CD4-positive, alpha-beta T cell treated with Interleukin-1 beta for 1 hour (primary cell): ENCODE measurements around the gene RBMS1.

Experiments
- DNase-seq, 2 donors: peaks; one replicate each; pipeline ENCODE4 v3.0.0-alpha.2; 2020 to 2022

The RBMS1 gene

GRCh38 chr2:160241251-160242137, 252.1 kb downstream of the RBMS1 start:
- no peak for DNase-seq

DNA sequence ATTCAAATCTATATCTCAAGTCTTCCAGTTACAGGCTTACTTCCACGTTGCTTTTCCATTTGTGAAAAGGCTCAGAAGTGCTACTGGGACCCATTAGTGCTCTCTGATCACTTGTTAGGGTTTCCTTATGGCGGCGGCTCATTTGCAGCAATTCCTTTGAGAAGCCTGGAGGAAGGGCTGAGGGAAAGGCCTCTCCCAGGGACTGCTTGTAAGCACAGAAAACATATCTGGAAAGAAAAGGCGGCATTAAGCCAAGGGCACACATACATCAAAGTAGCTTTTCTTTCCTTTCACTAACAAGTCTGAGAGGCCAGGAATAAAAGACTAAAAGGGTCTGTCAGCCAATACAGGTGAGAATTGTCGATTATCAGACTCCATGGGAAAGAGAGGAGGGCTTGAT, 254.2 kb downstream of the RBMS1 start:
- DNase-seq = no peak

DNA sequence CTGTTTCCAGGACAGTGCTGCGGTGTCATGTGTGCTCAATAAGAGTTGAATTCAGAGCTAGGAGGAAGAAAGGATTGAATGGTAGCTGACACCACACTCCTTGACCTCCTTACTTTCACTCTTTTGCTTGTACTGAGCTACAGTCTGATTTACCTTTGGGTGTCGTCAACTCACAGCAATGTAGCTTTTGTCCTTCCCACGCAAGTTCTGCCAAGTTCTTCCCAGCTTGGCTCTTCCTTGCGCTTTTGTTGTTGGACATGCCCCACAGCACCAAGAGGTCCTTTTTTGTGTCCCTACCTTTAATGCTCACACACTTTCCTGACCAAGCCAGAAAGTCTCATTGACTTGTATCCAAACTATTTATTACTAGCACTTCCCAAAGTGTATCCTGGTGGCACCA, 255.2 kb downstream of the RBMS1 start:
- DNase-seq = no peak

DNA sequence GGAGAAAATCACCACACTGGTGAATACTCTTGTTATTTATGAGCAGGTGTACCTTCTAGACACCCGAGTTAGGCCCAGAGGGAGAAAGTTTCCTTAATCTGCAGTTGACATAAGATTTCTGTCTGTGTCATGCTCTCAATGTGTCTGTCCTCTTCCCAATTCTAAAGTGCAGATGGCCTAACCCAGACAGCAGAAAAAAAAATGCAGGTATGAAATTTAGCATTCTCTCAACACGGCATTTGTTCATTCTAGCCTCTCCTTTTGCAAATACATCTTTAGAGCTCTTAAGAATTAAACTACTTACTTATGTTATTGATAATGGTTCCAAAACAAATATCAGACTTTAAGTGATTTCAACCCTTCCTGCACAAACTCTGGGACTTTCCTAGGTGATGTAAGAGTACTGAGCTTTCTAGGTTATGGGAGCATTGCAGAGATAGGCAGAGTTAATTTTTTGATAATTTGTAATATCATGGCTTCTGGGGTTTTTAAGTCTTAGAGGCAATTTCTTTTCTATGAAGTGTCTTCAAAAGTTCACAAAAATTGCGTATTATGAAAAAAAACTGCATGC, 260.6 kb downstream of the RBMS1 start:
- no peak for DNase-seq

GRCh38 chr2:160229591-160229990, 264.0 kb downstream of the RBMS1 start:
- DNase-seq = no peak

DNA sequence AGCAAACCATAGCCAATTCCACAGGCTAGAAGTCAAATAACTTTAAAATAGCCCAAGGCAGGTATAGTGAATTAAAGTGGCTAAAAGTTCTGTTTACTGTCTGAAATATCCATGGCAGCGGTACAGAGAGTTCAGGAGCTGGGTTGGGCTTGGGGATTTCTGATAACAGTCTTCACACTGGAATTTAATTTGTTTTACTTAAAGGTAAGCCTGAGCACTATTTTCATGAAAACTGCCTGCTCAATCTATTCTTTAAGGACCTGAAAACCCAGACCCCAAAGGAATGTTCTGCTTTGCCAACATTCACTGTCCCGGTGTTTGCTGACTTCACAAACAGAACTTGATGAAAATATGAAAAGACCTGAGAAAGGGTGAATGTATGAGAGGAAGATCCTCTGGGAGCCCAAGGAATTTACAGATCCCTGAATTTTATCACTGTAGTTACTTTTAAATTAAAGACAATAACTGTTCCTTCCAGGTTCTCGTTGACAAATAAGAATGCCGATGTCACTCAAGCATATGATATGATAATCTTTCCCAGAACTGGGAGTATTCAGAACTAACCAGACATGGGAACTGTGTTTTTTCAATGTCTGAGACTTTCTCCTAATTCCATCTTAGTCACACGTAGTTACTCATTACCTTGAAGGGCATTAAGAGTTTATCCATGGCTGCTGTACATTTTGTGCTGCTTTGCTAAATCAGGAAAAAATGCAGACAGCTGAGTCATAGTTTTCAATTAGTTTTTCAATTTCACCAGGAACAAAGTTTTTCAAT, 265.3 kb downstream of the RBMS1 start:
- no peak for DNase-seq

- no peak for DNase-seq
Observed at GRCh38 chr2:160227293-160227915, 266.2 kb downstream of the RBMS1 start.

DNA sequence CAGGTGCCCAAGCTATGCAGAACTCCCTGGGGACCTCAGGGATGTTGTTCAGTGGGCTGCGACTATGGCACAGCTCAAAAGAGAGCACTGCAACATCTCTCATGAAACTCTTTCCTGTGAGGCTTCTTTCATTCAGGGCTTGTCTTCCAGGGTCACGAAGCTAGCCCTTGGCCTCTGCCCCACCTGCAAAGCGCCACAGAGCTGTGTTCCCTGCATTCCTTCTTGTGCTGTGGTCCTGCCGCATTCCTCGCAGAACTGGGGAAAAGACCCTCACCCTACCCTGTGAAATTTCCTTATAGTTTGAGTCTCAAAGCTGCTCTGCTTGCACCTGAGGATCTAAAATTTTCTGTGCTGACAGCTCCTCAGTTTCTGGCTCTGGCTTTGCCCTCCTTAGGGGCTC, 267.2 kb downstream of the RBMS1 start:
- DNase-seq = no peak

DNA sequence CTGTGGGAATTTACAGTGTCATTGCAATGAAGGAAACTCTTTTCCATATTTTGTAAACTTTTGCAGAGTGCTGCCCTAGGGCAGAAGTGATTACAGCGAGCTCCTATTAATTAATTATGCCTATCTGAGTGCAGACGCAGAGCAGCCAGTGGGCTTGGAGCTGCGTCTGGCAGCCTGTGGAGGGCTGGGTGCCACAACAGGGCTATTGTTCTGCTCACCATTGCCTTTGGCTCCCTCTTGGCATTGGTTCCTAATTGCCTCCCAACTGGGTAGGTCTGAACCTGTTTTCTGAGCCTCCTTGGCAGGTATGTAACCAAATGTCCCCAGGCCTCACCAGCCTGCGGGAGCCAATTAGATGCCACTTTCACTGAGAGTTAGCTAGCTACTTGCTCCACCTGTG, 267.9 kb downstream of the RBMS1 start:
- no peak for DNase-seq

- no peak for DNase-seq
Observed at GRCh38 chr2:160224507-160224906, 269.1 kb downstream of the RBMS1 start.

GRCh38 chr2:160224060-160224459, 269.5 kb downstream of the RBMS1 start:
- DNase-seq = no peak

DNA sequence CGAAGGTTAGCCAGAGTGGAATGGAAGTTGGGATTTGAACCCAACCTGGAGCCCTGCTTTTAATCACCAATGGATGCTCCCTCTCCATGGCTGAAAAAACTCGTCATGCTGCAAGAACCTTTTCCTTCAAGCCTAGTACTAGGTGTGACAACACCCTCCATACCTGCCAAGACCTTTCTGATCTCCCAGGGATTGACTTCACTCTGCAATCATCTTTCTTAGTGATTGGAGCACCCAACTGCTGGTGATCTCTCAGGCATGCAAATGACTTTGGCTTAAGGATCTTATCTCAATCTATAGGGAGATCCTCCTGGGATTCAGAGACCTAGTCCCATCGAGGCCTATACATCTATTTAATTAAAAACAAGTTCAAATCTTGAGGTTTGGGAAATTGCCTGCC, 270.0 kb downstream of the RBMS1 start:
- DNase-seq = no peak

- no peak for DNase-seq
Observed at GRCh38 chr2:160222546-160223283, 270.9 kb downstream of the RBMS1 start.
